HG03159 (cell line): Measurements from ENCODE around the gene PLB1.
"Not testable (repeated sequence)": the region's sequence is repeated elsewhere in the genome, so short reads cannot be mapped to it uniquely, and the experiment has no call there.

Source experiments
- ATAC-seq: cut with Tn5 transposase; IDR thresholded peaks from one replicate; pipeline ENCODE4 v1.9.1; 2021; ENCODE audit warnings: mild to moderate bottlenecking, moderate library complexity; ENCODE audit not compliant: unreplicated experiment

PLB1 gene

DNA sequence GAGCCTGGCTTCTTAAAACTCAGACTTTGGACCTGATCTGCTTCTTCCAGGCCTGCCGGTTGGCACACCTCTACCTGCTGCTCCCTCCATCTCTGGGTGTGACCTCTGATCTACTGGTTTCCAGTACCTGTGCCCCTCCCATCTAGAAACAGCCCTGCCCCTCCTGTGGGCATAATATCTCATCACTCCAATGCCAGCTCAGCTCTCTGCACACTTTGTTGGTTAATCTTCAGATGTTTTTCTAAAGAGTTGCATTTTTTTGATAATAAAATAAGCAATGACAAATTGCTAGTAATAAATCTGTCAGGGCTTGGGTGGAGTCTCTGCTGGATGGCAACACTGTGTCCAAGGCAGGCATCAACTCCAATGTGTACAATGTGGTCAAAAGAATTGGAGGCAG, 166.2 kb downstream of the PLB1 start:
- ATAC-seq, result no peak

DNA sequence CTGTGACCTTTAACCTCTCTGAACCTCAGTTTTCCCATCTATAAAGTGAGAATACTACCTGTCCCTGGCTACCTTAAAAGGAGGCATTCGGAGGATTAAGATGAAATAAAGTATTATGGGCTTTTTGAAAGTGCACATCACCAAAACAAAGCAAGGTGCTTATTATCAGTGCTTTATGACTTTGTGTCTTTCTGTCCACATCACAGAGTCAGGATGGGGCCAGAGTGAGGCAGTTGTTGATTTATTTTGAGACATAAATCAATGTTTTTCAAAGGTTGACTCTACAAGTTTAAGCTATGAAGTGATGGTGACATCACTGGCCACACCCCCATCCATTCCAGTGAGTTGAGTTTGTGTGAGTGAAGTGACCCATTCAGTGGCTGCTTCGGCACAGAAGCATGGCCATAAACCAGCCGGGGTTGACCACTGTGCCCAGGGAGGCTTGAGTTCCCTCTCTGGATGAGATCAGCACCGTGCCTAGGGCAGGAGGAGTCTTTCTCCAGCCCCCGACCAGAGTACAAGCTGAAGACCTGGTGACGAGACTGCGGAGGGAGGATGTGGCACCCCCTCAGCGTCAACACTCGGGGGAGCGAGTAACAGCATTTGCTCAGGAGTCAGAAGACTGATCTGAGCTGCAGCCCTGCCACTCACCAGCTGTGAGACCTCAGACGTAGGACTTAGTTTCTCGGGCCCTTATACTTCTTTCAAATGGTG, 166.8 kb downstream of the PLB1 start:
- ATAC-seq, result no peak

DNA sequence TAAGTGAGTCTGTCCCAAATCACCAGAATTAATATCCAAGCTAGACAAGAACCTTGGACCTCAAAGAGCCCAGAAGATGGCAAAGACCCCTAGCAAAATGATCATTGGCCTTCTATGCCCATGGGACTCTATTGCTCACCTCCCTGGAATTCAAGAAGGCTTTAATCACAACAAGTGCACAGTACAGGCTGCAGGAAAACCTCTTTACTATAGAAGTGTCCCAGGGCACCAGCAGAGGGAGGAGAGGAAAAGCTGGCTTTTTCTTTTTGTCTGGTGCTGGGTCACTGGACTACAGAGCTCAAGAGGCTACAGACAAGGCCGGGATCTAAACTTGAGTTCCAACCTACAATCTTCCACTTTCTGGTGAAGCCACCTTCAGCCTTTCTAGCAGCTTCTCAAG, 167.5 kb downstream of the PLB1 start:
- no peak for ATAC-seq

DNA sequence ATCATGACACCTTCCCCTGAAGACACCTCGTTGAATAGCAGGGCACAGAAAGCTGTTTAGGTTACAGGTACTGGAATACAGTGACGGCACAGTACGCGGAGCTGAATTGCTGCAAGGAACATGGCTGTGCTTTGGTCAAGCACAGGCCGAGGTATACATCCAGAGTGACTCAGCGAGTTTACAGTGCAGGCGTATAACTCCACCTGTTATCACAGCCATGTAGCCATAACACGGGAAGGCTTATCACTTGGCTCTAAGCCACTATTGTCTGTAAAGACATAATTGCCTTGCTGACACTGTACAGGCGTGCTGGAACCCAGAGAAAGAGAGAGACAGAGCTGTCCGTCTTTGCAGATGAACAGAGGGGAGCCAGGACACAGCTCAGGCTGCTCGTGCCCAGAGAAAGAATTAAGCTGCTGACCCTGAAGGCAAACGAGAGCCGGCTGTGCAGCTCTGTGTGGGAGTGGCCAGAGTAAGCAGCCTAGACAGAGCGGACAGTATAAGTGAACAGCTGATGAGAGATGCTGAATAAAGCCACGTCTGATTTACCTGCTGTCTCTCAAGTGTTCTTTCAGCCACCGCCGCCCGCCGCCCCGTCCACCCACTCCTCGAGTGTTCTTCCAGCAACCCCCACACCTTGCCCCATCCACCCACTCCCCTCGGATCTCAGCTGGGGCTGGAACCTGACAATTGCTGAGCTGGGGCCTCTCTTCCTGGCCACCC, 168.4 kb downstream of the PLB1 start:
- ATAC-seq, result no peak

DNA sequence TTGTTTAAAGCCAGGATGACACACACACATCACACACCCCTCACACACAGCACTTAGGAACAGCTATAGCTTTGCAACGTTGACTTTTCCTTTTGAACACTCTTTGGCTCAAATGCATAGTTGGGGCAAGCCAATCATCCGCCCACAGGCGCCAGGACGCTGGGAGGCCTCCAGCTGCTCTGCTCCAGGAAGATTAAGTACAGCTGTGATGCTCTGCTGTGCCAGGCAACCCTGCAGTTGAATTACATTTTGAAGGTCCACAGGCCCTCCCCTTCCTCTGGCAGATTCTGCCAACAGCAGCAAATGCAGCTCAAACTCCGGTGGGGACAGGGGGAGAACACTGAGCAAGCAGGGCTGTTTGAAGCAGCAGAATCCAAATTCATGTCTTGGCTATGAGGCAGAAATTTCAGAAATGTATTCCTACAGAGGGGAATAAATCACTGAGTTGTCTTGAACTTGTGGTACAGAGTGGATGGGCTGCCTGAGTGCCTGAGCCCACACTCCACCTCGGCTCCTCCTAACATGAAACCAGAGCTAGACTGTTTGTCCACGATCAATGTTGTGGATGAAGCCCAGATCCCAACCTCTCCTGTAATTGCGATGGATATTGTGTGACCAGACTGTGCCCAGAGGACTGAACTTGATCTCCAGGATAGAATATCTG, 169.3 kb downstream of the PLB1 start:
- no peak for ATAC-seq

DNA sequence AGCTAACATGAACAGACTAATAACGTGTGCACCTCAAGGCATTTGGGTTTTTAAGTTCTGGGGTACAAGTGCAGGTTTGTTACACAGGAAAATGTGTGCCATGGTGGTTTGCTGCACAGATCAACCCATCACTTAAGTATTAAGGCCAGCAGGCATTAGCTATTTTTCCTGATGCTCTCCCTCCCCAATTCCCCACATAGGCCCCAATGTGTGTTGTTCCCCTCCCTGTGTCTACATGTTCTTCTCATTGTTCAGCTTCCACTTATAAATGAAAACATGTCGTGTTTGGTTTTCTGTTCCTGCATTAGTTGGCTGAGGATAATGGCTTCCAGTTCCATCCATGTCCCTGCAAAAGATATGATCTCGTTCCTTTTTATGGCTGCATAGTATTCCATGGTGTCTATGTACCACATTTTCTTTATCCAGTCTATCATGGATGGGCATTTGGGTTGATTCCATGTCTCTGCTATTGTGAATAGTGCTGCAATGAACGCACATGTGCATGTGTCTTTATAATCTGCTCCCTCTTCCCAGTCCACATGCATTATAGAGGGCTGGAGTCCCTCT, 170.0 kb downstream of the PLB1 start:
- not testable (repeated sequence) for ATAC-seq

DNA sequence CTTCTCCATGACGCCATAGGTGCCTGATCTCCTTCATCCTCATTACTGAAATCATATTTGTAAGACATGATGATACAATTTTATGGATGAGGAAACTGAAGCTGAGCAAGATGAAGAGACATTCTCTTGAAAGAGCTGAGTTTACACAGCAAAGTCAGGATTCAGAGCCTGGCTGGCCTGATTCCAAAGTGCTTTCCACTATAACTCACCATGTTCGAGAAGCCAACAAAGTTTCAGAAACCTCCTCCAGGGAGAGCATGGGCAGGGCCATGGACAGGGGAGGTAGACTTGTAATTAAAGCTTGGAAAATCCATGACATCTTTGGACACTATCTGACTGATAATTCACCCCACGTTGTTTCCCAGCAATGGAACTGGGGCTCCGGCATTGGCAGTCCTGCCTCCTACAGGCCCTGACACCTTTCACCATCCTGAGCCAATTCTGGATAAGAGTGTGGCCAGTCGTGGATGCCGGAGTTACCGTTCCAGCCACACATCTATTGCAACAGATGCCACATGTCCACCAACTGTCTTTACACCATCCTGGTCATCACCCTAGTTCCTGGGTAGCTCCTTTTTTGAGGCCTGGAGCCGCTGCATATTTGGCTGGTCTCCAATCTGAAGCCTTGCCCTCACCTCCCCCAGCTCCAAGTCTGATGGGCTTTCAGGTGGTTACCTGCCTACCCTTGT, 170.8 kb downstream of the PLB1 start:
- no peak for ATAC-seq

DNA sequence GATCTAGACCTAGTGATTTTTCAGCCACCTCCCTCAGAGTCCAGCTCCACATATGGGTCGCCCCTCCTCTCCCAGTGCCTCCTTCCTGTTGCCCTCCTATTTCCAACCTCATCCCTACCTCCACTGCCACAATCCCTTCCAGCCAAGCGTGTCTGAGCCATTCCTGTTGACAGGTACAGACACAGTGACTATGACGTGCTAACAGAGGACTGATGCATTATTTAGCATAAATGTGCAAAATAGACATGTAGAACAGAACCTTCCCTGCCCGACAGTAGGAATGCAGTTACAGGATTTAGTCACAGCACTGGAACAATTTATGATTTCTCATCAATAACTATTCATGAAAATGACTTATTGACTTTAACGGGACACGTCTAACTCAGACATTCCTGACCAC, 171.4 kb downstream of the PLB1 start:
- ATAC-seq, result no peak

DNA sequence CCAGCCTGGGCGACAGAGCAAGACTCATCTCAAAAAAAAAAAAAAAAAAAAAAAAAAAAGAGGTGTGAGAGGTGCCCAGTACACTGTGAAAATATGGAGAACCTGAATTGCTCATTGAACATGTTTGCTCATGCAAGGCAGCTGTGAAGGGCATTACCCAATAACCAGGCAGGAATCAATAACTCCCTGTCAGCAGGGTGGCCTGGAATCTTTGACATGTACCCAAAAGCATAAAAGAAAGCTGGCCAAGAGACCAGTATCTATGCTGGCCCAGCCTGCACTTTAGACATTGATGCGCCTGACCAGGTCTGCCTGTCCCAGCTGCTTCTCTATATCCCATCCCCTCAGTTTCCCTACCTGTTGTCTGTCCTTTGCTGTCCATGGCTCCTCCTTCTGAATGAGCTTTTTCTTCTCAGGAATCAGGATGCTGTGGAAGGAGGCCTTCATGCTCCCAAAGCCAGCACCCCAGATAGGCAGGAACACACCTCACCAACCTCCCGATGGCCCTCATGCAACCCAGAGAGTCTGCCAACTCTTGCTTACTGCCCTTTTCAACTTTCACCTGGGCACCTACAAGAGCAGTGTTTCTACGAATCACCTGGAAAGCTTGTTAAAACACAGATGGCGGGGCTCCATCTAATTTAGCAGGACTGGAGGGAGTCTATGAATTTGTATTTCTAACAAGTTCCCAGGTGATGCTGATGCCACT, 172.4 kb downstream of the PLB1 start:
- no peak for ATAC-seq

DNA sequence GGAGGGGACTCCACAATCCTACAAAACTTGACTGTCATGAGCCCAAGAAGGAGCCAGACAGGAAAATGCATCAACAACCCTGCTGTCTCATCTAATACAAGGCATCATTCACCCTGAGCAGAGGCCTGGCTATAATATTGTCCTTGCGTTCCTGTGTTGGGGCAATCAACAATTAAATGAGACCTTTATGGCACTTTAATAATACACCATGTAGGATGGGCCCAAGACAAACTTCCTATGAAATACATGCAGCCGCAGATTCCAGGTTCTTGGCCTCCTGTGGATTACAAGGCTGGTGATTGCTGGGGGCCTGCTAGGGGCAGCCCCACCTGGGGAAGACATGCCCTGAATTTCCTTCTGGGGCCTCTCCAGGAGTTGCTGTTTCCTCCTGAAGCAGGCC, 173.0 kb downstream of the PLB1 start:
- ATAC-seq, result no peak

DNA sequence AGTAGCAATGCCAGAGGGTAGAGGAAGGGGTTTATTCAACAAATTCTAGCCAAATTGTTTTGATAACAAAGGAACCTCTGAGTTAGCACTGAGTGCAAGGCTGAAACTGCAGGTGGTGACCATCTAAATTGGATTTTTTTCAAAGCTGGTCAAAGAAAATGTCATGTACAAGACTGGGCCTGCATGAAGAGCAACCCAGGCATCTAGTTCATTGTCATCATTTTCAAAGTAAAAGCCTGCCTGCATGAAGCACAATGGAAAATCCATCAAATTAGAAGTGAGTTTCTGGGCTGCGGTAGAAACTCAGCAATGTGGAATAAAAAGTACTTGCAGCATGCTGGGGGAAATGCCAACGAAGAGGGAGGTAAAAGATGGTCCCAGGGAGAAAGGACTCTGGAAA, 175.0 kb downstream of the PLB1 start:
- ATAC-seq, result no peak

DNA sequence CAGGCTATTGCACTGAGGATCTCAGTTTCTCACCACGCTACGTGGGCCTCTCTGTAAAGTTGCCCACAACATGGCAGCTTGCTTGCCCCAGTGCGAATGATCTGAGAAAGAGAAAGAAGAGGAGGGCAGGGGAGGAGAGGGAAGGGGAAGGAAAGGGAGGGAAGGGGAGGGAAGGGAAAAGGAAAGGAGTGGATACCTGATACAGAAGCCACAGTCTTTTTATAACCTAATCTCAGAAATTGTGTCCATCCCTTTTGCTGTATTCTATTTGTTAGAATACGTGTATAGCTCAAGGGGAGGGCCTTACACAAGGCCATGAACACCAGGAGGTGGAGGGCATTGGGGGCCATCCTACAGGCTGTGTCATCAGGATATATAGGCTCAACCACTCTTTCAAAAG, 177.5 kb downstream of the PLB1 start:
- ATAC-seq, result no peak

DNA sequence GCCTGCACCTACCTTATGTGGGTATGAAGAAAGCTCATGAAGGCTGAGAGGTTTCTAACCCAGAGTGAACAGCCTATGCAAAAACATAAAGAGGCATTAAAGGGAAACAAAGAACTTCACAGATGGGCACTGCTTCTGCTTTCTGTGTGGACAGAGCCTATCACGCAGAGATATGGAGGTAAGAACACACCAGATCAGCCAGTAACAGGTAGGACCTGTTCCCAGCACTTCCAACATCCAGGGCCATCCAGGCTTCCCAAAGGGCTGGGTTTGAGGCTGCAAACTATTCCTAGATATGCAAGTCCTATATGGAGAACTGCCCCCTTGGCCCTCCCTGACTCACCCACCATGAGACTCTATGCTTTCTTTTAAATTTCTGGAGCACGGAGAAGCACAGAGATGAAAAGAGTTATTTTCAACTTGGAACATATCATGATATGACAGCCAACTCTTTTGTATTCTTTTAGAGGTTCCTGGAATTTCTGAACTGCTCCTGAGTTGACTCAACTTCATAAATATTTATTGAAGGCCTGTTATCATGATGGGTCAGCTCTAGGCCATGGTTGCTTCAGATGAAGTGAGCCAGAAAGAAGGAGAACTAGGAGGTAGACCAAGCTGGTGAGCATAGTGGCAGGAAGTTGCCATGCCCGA, 178.3 kb downstream of the PLB1 start:
- ATAC-seq, result no peak

DNA sequence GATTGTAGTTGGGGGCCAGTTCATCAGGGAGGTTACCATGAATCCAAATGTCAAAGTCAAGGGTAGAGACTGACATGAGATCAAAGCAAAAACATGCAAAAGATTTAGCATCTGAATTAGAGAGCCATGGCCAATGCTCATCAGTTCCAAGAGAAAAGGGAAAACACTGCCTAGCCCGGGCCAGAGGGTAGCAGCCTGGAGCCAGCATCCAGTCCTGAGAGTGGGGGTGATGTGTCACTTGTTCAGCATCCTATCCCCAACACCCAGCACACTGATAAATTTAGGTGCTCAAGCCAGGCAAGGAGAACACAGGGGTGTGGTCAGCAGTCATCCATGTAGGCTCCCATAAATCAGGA, 178.8 kb downstream of the PLB1 start:
- ATAC-seq, result no peak

DNA sequence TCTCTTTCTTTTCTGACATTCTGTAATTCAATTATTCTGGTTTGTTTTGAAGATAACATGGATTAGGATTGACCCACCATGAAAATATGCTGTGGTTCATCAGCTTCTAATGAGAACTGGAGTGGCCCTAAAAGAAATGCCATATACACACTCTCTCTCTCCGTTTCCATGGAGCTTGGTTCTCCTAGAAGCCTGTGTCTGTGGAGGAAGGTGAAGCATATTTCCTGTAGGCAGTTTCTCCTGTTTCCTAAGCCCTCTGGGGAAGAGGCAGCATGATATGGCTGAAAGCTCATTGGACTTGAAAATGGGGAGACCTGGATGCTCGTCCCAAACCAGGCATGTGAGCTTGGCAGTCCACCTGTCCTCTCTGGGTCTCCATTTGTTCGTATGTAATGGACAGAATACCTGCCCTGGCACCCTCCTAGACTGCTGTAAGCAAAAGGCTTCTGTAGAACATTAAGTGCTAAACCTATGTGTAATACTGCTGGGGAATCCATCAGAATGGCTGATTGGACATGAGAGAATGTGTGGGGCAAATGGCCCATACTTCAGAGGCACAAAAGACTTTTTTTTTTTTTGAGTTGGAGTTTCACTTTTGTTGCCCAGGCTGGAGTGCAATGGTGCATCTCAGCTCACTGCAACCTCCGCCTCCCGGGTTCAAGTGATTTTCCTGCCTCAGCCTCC, 180.4 kb downstream of the PLB1 start:
- ATAC-seq, result no peak

DNA sequence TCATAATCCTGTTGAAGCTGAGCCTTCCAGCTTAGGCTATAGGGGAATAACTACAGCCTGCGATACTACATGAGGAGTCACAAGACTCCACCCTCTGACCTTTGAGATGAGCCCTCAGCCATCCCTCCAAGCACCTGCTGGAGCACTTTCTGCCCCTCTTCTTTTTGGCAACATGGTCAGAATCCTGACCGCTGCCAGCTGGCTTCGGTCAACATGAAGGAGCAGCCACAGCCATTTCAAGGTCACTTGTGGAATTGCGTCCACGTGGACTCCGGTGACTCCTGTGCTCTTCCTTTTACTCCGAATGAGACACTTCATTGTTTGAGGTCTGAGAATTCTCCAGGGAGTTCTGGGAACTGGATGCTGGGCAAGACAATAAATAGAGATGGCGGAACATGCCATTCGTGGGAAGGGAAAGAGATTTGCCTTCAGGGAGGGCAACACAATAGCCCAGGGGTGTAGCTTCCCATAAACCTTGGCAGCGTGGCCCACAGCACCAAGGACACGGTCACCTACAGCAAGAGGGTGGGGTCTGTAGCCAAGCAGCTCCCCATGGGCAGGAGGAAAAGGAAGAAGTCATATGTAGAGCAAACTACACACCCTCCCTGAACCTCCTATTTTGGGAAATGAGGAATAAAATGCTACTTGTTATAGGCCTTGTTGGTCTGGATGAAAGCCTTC, 182.5 kb downstream of the PLB1 start:
- no peak for ATAC-seq

DNA sequence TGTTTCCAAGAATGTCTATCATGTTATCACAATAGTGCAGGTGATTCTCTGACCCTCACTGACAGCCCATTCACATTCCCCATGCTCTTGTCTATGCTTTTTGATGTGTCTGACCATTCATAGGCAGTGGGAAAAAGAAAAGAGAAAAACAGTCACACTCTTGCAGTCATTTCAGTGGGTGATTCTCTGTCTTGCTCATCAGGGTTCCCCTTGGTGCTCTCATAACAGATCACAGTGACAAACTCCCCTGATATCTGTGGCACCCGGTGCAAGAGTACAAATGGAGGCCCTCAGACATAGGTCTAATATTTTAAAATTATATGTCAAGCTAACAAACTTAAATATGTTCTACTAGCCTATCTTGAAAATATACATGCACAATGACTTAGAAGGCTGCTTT, 183.1 kb downstream of the PLB1 start:
- ATAC-seq, result no peak

DNA sequence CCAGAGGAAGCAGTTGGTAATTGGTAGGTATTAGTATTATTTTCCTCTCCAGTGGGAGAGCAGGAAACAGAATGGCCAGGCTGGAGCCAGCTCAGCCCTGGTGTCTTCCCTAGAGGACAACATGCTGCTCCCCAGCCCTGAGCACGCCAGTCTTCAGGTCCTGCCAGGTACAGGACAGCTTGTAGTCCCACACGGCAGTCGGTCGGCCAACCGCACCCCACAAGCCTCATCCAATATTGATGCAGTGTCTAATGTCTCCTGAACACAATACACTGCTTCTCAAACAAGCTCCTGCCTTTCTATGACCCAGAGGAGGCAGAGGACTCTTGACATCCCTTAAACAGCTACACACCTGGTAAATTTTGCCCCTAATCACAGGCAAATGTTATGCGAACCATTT, 184.8 kb downstream of the PLB1 start:
- ATAC-seq, result no peak

DNA sequence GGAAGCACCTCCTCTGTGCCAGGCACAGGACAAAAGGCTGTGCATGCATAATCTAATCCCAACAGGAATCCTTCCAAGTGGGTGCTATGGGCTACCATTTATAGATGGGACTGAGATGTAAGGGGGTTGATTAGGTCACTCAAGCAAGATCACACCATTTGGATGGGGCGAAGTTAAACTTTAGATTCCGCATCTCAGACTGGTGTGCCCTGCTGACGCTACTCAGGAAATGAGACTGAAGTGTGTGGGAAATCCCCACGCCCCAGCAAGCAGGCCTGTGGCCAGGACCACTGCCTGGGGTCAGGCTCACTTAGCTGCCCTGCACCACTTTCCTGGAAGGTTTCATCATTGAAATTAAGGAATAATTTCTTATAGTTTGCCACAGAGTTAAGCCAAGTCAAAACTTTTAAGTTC, 185.3 kb downstream of the PLB1 start:
- ATAC-seq, result peak; percentile 92
